Esophagus mucosa (tissue), 1 donor: ENCODE results near the gene POR. TPM values are rescaled to one million over a fixed set of nuclear protein-coding genes. Genes with fewer than 3 reads are reported as not detected.

Source experiments
- ATAC-seq: fragments of 200-7000 bp; cut with Tn5 transposase; one replicate; pipeline ENCODE4 v1.9.1; 2020
- total RNA-seq: library from RNA; stranded (reverse); gene quantifications from one replicate; pipeline ENCODE4 v1.2.4, GENCODE V29; 2023
- donor health status: DM: yes; HTN: yes; CAD: no.

The POR gene
- total RNA-seq, 1 donor from 2014 or later: 137 TPM

DNA sequence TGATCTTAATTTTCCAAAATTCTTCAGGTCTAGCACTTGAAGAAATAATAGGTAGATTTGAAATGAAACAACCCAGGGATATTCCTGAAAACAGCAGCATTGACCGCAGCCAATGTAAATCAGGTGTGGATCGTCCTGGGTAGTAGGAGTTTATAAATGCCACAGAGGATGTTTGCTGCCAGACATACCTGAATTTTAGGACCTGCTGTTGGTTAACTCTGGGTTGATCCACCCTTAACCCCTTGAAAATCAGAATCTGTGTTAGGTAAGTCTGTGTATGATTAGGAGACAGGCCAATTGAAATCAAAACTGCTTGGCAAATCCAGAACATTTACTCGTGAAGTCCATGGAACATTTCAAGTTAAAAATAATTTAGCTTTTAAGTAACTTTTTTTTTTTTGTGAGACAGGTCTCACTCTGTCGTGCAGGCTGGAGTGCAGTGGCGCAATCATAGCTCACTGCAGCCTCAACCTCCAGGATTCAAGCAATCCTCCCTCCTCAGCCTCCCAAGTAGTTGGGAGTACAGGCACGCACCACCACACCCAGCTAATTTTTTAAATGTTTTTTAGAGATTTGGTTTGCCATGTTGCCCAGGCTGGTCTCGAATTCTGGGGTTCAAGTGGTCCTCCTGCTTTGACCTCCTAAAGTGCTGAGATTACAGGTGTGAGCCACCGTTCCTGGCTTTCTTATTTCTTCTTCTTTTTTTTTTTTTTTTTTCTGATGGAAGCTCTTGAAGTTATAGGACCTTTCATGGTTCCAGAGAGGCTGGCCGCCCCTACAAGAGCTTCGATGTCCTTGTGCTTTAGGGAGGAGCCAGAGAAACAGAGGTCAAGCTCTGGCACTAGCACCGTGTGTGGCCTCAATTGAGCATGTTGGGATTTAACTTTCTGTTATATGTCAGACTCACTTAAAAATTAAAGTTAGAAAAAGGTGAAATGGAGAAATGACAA, 2.0 kb downstream of the POR start:
- no peak for ATAC-seq

DNA sequence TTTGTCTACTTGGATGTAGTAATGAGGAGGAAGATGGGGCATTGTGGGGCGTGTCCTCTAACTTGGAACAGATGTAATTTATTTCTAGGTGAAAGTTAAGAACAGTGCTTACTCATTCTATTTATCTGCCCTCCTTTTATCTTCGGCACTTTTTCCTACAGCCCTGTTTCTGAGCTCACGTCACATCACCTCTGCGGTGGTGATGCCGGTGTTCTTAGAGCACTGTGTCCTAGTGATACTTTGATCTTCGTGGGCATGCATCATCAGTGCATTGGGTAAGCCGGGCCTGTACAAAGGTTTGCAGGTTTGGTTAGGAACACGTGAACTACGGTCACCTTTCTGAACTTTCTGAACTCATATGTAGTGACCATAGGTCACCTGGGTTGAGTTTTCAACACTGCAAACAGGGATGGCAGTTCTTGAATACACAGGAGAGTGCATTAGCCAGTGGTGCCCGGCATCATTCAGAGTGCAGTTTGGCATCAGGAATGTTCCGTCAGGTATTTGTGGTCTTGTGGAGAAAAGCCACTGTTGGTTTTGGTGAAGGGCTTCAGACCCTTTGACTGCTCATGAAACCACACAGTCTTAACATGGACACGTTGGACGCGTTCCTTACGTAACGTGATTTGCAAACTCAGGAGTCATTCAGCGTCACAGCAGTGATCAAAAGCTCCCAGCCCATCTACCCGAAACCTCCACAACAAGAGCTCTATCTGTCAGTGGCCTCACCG, 5.6 kb downstream of the POR start:
- ATAC-seq: peak; percentile 76

DNA sequence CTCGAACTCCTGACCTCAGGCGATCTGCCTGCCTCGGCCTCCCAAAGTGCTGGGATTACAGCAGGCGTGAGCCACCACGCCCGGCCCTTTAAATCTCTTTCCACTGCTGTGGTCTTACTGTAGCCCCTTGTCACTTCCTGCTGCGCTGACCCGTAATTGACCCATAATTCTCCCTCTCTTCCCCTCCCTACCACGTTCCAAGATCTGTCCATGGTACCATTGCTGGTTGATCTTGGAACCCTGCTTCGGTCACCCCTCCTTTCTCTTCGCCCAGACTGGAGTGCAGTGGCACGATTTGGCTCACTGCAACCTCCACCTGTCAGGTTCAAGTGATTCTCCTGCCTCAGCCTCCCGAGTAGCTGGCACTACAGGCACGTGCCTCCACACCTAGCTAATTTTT, 6.5 kb downstream of the POR start:
- no peak for ATAC-seq

DNA sequence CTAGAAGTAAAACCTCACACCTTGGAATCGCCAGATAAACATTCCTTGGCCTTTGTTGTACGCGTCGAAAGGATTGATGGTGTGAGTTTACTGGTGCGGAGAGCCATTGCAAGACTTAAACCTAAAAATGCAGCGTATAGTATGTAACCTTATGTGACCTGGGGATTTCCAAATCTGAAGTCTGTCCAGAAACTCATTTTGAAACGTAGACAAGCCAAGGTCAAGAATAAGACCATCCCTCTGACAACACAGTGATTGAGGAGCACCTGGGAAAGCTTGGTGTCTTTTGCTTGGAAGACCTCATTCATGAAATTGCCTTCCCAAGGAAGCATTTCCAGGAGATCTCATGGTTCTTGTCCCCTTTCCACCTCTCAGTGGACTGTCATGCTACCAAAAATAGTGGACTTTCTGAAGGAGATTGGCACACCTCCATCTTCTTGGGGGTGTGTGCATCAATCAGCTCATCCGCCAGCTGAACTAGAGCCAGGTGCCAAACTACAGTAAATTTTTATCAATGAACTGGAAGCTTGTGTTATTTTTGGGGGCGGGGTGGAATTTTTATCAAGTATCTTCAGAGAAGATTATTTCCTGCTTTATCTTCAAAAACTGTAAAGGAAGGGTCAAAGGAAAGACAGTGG, 8.1 kb downstream of the POR start:
- no peak for ATAC-seq

DNA sequence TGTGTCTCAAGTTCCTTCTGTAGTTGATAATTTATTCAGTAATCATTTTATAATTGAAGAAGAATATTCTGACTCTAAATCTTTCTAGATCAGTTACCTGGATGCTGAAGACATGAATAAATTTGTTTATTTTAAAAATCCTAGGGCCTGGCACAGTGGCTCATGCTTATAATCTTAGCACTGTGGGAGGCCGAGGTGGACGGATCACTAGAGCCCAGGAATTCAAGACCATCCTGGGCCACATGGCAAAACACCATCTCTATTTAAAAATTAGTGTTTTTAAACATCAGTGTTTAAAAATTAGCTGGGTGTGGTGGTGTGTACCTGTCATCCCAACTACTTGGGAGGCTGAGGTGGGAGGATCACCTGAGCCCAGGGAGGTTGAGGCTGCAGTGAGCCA, 9.3 kb downstream of the POR start:
- no peak for ATAC-seq

DNA sequence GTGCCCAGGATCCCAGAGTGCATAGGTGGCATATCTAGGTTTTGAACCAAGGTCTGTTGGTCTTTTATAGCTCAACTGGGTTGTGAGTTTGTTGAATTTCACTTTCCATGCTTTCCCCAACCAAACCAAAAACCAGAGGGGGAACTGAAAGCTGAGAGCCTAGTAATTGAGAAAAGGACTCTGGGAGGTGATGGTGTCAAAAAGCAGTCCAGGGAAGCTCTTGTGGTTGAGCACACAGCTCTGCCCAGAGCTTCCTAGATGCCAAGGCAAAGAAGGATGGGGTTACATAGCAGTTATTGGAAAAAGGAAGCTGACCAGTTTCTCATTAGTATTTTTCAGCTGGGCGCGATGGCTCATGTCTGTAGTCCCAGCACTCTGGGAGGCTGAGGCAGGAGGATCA, 9.9 kb downstream of the POR start:
- ATAC-seq: no peak

DNA sequence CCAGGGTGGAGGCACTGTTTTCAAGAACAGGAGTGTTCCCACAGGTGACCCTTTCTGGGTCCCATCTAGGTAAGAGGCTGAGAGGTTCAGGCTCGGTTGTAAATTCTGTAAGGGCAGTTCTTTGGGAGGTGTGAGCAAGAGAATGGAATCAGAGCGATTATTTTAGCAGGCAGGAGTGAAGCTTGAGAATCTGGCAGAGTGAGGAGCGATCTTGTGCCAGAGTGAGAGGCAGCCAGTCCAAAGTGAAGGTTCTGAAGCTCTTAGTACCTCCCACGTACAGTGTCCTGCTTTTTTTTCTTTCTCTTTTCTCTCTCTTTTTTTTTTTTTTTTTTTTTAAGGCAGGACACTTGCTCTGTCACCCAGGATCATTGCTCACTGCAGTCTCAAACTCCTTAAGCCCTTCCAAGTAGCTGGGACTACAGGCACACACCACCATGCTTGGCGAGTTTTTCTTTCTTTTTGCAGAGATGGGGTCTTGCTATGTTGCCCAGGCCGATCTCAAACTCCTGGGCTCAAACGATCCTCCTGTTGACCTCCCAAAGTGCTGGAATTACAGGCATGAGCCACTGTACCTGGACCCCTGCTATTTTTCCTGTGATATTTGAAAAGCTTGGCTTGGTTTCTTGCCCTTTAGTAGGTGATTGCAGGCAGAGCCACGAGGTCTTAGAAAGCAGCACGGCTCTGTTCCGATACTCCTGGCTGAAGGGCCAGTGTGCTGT, 10.9 kb downstream of the POR start:
- ATAC-seq: no peak

DNA sequence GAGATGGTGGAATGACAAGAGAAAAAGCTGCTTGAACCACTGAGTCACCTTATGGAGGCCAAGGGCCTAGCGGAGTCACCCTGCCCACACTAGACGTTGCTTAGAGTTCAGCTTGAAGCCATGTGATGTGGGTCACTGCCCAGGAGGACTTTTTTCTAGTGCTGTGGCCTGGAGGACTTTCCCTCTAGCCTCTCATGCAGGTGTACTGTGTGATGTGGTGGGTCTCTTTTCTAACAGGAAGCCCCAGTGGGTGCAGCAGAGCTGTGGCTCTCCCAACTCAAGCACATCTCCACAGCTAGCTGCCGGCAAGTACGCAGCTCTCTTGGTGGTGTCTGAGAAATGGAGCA, 13.6 kb downstream of the POR start:
- no peak for ATAC-seq

DNA sequence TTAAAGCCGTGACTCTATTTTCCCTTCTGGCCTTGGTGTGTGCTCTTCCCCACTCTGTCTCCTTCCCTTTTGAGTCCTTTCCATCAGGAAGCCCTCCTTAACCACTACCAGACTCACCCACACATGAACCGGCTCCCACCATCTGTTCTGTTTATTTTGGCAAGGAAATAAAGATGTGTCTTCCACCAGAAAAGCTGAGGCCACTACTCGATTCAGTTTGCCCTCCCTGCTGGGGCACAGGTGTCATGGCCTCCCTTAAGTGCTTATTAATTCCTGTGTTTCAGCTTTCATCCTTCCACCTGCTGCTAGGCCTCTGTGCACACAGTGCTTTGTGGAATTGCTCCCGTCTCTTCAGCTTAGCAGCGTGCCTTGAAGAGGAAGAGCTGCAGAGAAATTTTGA, 16.7 kb downstream of the POR start:
- no peak for ATAC-seq

DNA sequence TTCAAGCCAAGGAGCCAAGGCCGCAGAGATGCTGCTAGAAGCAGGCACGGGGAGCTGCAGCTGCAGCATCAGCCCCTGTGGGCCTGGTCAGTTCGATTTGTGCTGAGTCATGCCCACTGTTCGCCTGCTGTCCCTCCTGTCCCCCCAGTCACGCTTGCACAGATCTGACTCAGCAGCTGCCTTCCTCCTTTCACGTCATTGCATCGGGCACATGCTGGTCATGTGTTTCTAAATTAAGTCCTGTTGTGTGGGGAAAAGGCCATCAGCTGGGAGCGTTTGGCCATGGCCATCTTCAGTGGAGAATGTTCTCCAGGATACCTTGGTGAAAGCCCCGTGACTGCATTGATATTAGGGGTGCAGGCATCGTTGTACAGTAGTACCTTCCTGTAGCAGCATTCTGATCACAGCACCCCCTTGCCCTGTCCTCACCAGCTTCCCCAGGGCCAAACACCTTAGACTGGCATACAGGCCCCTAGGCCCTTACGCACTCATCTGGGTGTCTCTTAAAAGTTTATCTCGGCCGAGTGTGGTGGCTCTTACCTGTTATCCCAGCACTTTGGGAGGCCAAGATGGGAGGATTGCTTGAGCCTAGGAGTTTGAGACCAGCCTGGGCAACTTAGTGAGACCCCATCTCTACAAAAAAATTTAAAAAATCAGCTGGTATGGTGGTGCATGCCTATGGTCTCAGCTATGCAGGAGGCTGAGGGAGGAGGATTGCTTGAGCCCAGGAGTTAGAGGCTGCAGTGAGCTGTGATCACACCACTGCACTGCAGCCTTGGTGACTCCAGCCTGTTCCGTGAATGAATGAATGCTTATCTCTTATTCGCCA, 23.2 kb downstream of the POR start:
- ATAC-seq: peak; percentile 14

DNA sequence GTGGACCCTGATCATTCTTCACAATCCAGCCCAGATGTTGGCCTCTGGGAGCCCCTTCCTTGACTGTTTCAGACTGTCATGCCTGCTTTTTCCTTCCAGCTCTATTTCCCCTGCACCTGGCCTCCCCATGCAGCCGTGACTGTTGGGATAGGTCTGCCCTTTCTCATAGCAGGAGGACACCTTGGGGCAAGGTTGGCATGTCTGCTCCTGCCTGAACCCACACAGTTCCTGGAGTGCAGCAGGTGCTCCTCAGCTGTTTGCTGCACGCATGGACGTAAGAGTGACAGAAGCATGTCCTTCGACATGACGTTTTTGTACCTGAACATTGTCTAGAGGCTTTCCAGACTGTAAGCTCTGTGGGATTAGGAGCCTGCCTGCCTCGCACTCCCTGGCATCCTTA, 24.0 kb downstream of the POR start:
- ATAC-seq: peak; percentile 81

DNA sequence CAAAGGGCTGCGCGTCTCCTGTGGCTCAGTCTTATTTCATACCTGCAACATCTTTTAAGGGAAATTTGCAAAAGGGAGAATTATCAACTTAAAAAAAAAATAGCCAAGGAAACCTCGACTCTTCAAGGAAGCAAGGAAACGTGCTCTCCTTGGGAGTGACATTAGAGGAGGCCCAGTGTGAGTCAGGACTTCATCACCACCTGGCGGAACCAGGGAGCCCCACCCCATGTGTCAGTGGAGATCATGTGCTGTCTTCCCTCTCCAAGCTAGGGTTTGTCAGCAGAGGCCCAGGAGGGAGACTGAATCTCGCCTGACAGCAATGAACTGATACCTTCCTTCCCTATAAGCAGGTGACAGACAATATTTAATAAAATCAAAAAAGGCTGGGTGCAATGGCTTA, 28.9 kb downstream of the POR start:
- peak; percentile 95 for ATAC-seq

DNA sequence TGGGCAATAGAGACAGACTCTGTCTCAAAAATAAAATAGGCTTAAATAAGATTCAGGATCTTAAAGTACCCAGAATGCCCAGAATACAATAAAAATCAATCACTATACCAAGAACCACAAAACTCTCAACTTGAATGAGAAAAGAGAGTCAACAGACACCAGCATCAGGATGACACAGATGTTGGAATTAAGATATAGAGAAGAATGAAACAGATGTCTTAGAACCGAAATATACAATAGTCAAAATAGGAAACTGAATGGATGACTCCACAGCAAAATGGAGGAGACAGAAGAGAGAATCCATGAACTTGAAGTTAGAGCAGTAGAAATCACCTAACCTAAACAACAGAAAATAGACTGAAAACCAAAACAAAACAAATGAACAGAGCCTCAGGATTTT, 29.6 kb downstream of the POR start:
- no peak for ATAC-seq

DNA sequence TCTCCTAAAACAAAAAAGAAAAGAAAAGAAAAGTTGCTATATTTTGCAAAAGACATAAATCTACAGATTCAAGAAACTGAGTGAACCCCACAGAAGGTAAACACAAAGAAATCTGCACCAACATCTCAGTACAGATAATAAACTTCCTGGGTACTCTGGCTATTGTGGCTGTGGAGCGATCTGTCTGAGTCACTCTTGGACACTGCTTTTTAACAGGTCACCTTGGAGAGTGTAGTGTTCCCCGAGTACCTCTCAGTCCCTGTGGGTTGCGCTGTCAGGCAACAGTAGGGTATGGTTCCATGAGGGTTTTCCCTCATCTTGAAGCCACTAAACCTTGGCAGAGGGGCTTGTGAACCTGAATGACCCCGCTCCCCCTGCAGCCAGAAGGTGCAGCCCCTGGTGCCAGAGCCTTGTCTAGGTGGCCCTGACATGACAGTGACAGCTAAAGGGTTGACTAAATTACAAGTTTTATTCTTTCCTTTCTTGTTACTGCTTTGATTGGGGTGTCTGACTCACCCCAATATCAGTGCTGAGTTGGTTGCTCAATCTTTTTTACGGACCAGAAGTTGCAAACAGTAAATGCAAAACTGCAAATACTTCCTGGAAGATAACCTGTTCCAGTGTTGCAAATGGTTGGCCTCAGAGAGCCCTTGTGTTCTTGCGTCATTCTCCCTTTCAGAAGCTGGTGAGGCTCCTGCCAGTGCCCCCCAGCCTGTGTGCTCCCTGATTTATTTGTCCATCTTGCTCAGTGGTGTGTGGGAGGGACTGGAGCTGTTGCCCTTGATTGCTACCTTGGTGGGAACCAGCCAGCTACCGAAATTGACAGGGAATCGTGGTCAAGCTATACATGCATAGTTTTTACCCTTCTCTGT, 30.6 kb downstream of the POR start:
- ATAC-seq: peak; percentile 81

DNA sequence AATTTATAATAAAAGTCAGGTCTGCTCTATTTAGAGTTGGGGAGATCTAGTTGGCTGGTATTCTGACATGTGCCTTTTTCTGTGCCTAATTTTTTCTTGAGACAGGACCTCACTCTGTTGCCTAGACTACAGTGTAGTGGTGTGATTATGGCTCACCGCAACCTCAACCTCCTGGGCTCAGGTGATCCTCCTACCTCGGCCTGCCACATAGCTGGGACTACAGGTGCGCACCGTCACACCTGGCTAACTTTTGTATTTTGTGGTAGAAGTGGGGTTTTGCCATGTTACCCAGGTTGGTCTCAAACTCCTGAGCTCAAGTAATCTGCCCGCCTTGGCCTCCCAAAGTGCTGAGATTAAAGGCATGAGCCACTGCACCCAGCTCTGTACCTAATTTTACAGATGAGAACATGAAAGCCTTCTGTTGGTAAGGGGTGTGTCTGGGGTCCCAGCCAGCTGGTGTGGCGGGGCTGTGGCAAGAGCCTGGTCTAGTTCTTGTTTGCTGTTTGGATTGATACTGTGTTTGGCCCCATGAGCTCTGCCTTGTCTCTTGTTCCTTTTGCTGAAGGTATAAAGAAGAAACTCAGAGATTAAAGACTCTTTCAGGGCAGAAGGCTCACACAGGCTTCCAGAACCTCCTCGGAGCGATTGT, 31.4 kb downstream of the POR start:
- ATAC-seq: no peak

DNA sequence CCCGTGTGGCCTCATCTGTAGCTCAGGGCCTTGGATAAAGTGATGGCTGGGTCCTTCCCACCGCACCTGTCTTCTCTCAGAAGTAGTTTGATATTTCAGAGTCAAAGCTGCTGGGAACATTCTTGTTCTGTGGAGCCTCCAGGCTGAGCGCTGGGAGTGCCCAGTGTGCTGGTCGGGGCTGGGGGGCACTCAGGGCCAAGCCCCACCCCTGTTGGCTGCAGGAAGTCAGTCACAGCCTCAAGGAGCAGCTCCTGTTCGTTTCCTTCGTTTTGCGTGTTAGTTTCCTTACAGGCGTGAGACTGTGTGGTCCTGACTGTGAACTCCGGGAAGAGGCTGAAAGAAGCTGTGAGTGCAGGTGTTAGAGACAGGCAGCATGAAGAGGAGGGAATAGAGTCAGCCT, 33.2 kb downstream of the POR start:
- no peak for ATAC-seq

DNA sequence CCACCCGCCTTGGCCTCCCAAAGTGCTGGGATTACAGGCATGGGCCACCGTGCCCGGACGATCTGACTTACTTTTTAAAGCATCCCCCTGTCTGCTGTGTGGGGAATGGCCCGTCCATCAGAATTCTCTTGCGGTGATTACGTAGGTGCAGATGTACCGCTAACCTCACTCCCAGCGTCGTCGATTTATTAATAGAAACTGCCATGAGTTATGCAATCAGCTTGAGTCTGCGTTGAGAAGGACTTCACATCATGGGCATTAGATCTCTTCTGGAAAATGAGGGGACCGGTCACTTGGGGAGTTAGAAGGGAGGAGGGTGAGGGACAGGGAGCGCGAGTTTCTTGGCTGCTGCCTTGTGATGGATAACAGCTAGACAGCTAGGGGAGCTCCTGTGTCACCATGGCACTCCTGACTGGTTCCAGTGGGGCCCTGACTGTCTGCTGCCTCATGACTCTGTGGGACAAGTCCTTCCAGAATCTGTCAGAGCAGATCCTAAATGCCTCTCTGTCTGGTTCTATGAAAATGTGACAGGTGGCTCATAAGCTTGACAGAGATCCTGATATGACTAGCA, 35.2 kb downstream of the POR start:
- ATAC-seq: peak; percentile 66

DNA sequence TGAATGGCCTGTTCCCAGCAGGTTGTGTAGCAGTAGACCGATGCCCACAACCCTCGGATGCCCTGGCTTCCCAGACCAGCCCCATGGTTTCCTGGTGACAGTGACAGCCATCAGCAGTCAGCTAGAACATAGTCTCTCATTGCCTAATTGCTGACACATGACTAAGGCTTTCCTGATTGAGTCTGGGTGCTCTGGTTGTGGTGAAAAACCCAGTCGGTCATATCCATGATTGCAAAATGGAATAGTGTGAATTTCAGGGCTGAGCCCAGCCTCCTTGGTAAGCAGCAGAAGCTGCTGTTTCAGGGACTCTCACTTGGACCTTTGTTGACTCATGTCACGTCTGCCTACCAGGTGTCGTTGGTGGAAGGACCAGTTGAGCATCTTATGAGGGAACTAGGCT, 36.6 kb downstream of the POR start:
- peak; percentile 89 for ATAC-seq

DNA sequence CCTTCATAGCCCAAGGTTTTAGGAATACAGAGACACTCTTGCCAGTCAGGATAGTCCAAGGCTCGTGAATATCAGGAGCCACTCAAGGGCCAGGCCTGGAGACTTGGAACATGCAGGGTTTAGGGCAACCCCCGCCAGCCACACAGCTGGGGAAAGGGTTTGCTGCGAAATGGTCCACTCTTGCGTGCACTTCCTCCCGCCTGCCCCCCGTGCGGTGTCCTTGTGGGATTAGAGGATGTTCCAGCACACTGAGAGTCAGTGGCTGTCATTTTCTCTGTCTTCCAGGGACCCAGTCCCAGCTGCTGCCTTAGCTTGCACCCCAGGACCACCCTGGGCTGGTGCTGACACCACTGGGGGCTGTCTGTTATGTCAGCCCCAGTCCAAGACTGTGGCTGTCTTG, 38.5 kb downstream of the POR start:
- ATAC-seq: no peak

DNA sequence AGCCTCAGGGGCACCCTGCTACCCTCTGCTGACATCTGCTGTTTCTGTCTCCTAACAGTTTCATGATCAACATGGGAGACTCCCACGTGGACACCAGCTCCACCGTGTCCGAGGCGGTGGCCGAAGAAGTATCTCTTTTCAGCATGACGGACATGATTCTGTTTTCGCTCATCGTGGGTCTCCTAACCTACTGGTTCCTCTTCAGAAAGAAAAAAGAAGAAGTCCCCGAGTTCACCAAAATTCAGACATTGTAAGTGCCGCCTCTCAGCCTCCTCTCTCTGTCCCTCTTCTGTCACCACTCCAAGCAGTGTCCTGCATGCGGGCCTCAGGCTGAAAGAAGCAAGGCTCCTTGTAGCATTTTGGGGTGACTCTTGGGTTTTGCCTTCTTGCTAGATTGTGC, 39.0 kb downstream of the POR start:
- ATAC-seq: no peak
